Dendritic cell treated with granulocyte-macrophage colony-stimulating factor and Interleukin-4, amounts not matched to agents 40 ng/mL and 50 ng/mL, for 4 days (primary cell): Measurements from ENCODE around the gene CACNA2D2.

Source experiments
- H3K27ac Mint-ChIP-seq: one replicate; pipeline ENCODE4 v1.8.0; 2022; ENCODE audit warnings: mild to moderate bottlenecking, mixed read lengths
- H3K27me3 Mint-ChIP-seq: one replicate; pipeline ENCODE4 v1.8.0; 2022; ENCODE audit warnings: mild to moderate bottlenecking, mixed read lengths
- H3K36me3 Mint-ChIP-seq: one replicate; pipeline ENCODE4 v1.8.0; 2022; ENCODE audit warnings: low read depth, mixed read lengths
- H3K4me1 Mint-ChIP-seq: one replicate; pipeline ENCODE4 v1.8.0; 2022; ENCODE audit warnings: low read depth, mixed read lengths
- H3K4me3 Mint-ChIP-seq: one replicate; pipeline ENCODE4 v1.8.0; 2022; ENCODE audit warnings: mild to moderate bottlenecking, moderate library complexity, mixed read lengths
- H3K9me3 Mint-ChIP-seq: one replicate; pipeline ENCODE4 v1.8.0; 2022; ENCODE audit warnings: mixed read lengths
- intact Hi-C: fragments of 100-400 bp; cut with micrococcal nuclease; formaldehyde crosslinking; loops from one replicate; pipeline ENCODE4 v1.15.0; 2022

The CACNA2D2 gene

GRCh38 chr3:50503504-50504342, at the start of gene CACNA2D2:
Gene CACNA2D2, minus strand, starts transcription at chr3:50503634. Its CDS starts 211 bp downstream, at chr3:50503423.
- Mint-ChIP-seq H3K4me3 (peak within 1 kb of the TSS; percentile 17), H3K9me3 (no peaks in the 10 kb centered on the region), H3K27me3 (peaks cover 68% of the 10 kb centered on the region), H3K36me3 (no peaks in the 10 kb centered on the region), H3K27ac (no peak within 1 kb of the TSS), H3K4me1 (no peaks in the 10 kb centered on the region)
- intact Hi-C loops: no loop called here

- peaks cover 12% of the 10 kb centered on the region for H3K4me1 Mint-ChIP-seq
- H3K9me3 Mint-ChIP-seq: no peaks in the 10 kb centered on the region
- H3K27ac Mint-ChIP-seq: no peak overlapping the region
- no peaks in the 10 kb centered on the region for H3K36me3 Mint-ChIP-seq
- intact Hi-C loops: no loop called here
- peaks cover 20% of the 10 kb centered on the region for H3K27me3 Mint-ChIP-seq
- no peak overlapping the region for H3K4me3 Mint-ChIP-seq
Observed at GRCh38 chr3:50552598-50552997, 49.2 kb upstream of the CACNA2D2 start.

GRCh38 chr3:50551681-50552435, 48.4 kb upstream of the CACNA2D2 start:
- no peak overlapping the region for H3K4me3 Mint-ChIP-seq
- peaks cover 14% of the 10 kb centered on the region for H3K27me3 Mint-ChIP-seq
- H3K4me1 Mint-ChIP-seq: peaks cover 12% of the 10 kb centered on the region
- no peaks in the 10 kb centered on the region for H3K36me3 Mint-ChIP-seq
- no peak overlapping the region for H3K27ac Mint-ChIP-seq
- no peaks in the 10 kb centered on the region for H3K9me3 Mint-ChIP-seq
- intact Hi-C loops: no loop called here

- Mint-ChIP-seq H3K27me3 (peaks cover 14% of the 10 kb centered on the region), H3K9me3 (no peaks in the 10 kb centered on the region), H3K4me1 (peaks cover 12% of the 10 kb centered on the region), H3K36me3 (no peaks in the 10 kb centered on the region), H3K4me3 (no peak overlapping the region), H3K27ac (no peak overlapping the region)
- intact Hi-C loops: no loop called here
Observed at GRCh38 chr3:50551054-50551659, 47.7 kb upstream of the CACNA2D2 start.

- H3K36me3 Mint-ChIP-seq: no peaks in the 10 kb centered on the region
- H3K27ac Mint-ChIP-seq: no peak overlapping the region
- peaks cover 12% of the 10 kb centered on the region for H3K4me1 Mint-ChIP-seq
- H3K27me3 Mint-ChIP-seq: peaks cover 13% of the 10 kb centered on the region
- no peaks in the 10 kb centered on the region for H3K9me3 Mint-ChIP-seq
- H3K4me3 Mint-ChIP-seq: no peak overlapping the region
- intact Hi-C loops: no loop called here
Observed at GRCh38 chr3:50550079-50550736, 46.8 kb upstream of the CACNA2D2 start.

GRCh38 chr3:50549226-50549625, 45.8 kb upstream of the CACNA2D2 start:
- Mint-ChIP-seq H3K4me3 (no peak overlapping the region), H3K9me3 (no peaks in the 10 kb centered on the region), H3K27me3 (peaks cover 15% of the 10 kb centered on the region), H3K36me3 (no peaks in the 10 kb centered on the region), H3K27ac (no peak overlapping the region), H3K4me1 (peaks cover 12% of the 10 kb centered on the region)
- intact Hi-C loops: no loop called here

GRCh38 chr3:50545781-50546180, 42.3 kb upstream of the CACNA2D2 start:
- Mint-ChIP-seq H3K4me3 (no peak overlapping the region), H3K27me3 (peaks cover 12% of the 10 kb centered on the region), H3K27ac (no peak overlapping the region), H3K4me1 (peaks cover 5% of the 10 kb centered on the region), H3K9me3 (no peaks in the 10 kb centered on the region), H3K36me3 (no peaks in the 10 kb centered on the region)
- intact Hi-C loops: no loop called here

GRCh38 chr3:50542177-50543034, 39.0 kb upstream of the CACNA2D2 start:
- H3K4me3 Mint-ChIP-seq: no peak overlapping the region
- H3K36me3 Mint-ChIP-seq: no peaks in the 10 kb centered on the region
- intact Hi-C loops: loop anchor here (1.0 kb wide), 2 partner anchors 23 to 195 kb away; no protein-coding TSS in a partner anchor
- no peaks in the 10 kb centered on the region for H3K4me1 Mint-ChIP-seq
- peaks cover 37% of the 10 kb centered on the region for H3K27me3 Mint-ChIP-seq
- no peak overlapping the region for H3K27ac Mint-ChIP-seq
- H3K9me3 Mint-ChIP-seq: no peaks in the 10 kb centered on the region

- H3K4me1 Mint-ChIP-seq: peaks cover 7% of the 10 kb centered on the region
- no peak overlapping the region for H3K4me3 Mint-ChIP-seq
- no peaks in the 10 kb centered on the region for H3K36me3 Mint-ChIP-seq
- no peaks in the 10 kb centered on the region for H3K9me3 Mint-ChIP-seq
- H3K27ac Mint-ChIP-seq: no peak overlapping the region
- intact Hi-C loops: no loop called here
- H3K27me3 Mint-ChIP-seq: peaks cover 48% of the 10 kb centered on the region
Observed at GRCh38 chr3:50539356-50540286, 36.2 kb upstream of the CACNA2D2 start.

- H3K4me1 Mint-ChIP-seq: peaks cover 7% of the 10 kb centered on the region
- no peak overlapping the region for H3K27ac Mint-ChIP-seq
- no peaks in the 10 kb centered on the region for H3K36me3 Mint-ChIP-seq
- intact Hi-C loops: no loop called here
- peaks cover 63% of the 10 kb centered on the region for H3K27me3 Mint-ChIP-seq
- H3K9me3 Mint-ChIP-seq: no peaks in the 10 kb centered on the region
- no peak overlapping the region for H3K4me3 Mint-ChIP-seq
Observed at GRCh38 chr3:50537421-50538129, 34.1 kb upstream of the CACNA2D2 start.

GRCh38 chr3:50536471-50537180, 33.2 kb upstream of the CACNA2D2 start:
- no peaks in the 10 kb centered on the region for H3K9me3 Mint-ChIP-seq
- no peak overlapping the region for H3K4me3 Mint-ChIP-seq
- peaks cover 69% of the 10 kb centered on the region for H3K27me3 Mint-ChIP-seq
- H3K36me3 Mint-ChIP-seq: no peaks in the 10 kb centered on the region
- intact Hi-C loops: no loop called here
- H3K4me1 Mint-ChIP-seq: peaks cover 7% of the 10 kb centered on the region
- H3K27ac Mint-ChIP-seq: no peak overlapping the region
